HepG2 (cell line): ENCODE data around the gene RABIF. TPM values are rescaled to one million over a fixed set of nuclear protein-coding genes. Genes with fewer than 3 reads are reported as not detected.
A peak's percentile ranks its signal among the peaks of the same experiment; 100 is the strongest.

Experiments
- CEBPB ChIP-seq: IDR thresholded peaks from 2 replicates; pipeline ENCODE4 v1.6.1; 2011; ENCODE audit warnings: low read depth, low read length, improper control_type of control experiment, borderline replicate concordance
- CREB1 ChIP-seq, 2 experiments: fragments of 450-650 bp in 1 of 2; IDR thresholded peaks; 2 replicates each; pipeline ENCODE4 v1.6.1; 2016 to 2017; ENCODE audit warnings: control low read depth in 1 of 2, mild to moderate bottlenecking in 1 of 2, missing compliant biosample characterization in 1 of 2, missing genetic modification characterization in 1 of 2
- CREM ChIP-seq, 2 experiments: sonication (generic) in 1 of 2; formaldehyde crosslinking in 1 of 2; IDR thresholded peaks; 2 replicates each; pipeline versions ENCODE4 v1.4.0 to v1.6.1; 2016 to 2020; ENCODE audit warnings: antibody characterized with exemption in 1 of 2, mild to moderate bottlenecking in 1 of 2, missing genetic modification reagents in 1 of 2
- ERF ChIP-seq: IDR thresholded peaks from 2 replicates; pipeline ENCODE4 v1.6.1; 2018; ENCODE audit warnings: missing biosample characterization, missing genetic modification reagents
- HDAC2 ChIP-seq: sonication (generic); formaldehyde crosslinking; IDR thresholded peaks from 2 replicates; pipeline ENCODE4 v1.4.0; 2020; ENCODE audit warnings: missing genetic modification reagents
- HMGA1 ChIP-seq: sonication (generic); formaldehyde crosslinking; conservative IDR thresholded peaks from 2 replicates; pipeline ENCODE4 v1.4.0; 2020; ENCODE audit warnings: missing genetic modification reagents
- MLLT10 ChIP-seq: sonication (generic); formaldehyde crosslinking; IDR thresholded peaks from 2 replicates; pipeline ENCODE4 v1.4.0; 2020; ENCODE audit warnings: missing genetic modification reagents
- NFE2L1 ChIP-seq: sonication (generic); formaldehyde crosslinking; IDR thresholded peaks from 2 replicates; pipeline ENCODE4 v1.4.0; 2020; ENCODE audit warnings: missing genetic modification reagents, mild to moderate bottlenecking, borderline replicate concordance
- SAFB2 ChIP-seq: sonication (generic); formaldehyde crosslinking; IDR thresholded peaks from 2 replicates; pipeline ENCODE4 v1.5.1; 2020; ENCODE audit warnings: missing genetic modification reagents, low read depth, mild to moderate bottlenecking, borderline replicate concordance
- SAP130 ChIP-seq: IDR thresholded peaks from 2 replicates; pipeline ENCODE4 v1.6.1; 2016; ENCODE audit warnings: low read depth
- TEAD3 ChIP-seq: optimal IDR thresholded peaks from 2 replicates; pipeline ENCODE3; 2016; ENCODE audit warnings: borderline replicate concordance
- ZNF354B ChIP-seq: sonication (generic); formaldehyde crosslinking; IDR thresholded peaks from 2 replicates; pipeline ENCODE4 v1.8.0; 2022; ENCODE audit warnings: mild to moderate bottlenecking, missing genetic modification reagents
- ZNF841 ChIP-seq: sonication (generic); formaldehyde crosslinking; IDR thresholded peaks from 2 replicates; pipeline ENCODE4 v1.8.1; 2023; ENCODE audit warnings: missing genetic modification reagents, borderline replicate concordance
- polyA plus RNA-seq, 8 experiments: library from polyadenylated mRNA; depleted of rRNA in 3 of 8; stranded (reverse) in 7 of 8; unstranded in 1 of 8; fragments of >200 nt; fragmentation: Illumina TruSeq in 4 of 8; extraction: Trizol in 4 of 8; gene quantifications; 2 replicates each; pipeline versions ENCODE4 v1.2.1 to v1.2.3, GENCODE V29; 2011 to 2016; ENCODE audit warnings: low read depth in 4 of 8, missing spikeins in 1 of 8, mixed read lengths in 1 of 8; ENCODE audit not compliant: insufficient read depth in 1 of 8
- total RNA-seq, 5 experiments: library from RNA; depleted of rRNA; stranded (reverse); fragments of >200 nt; fragmentation: Illumina TruSeq; extraction: Trizol; gene quantifications; 2 replicates each; pipeline ENCODE4 v1.2.3, GENCODE V29; 2016; ENCODE audit warnings: low read depth in 1 of 5
- TF ChIP-seq, protein P1 (sequence below): sonication (generic); formaldehyde crosslinking; IDR thresholded peaks from 2 replicates; pipeline ENCODE4 v1.4.0; 2020; ENCODE audit warnings: missing genetic modification reagents, borderline replicate concordance
- TF ChIP-seq, protein P2 (sequence below): IDR thresholded peaks from 2 replicates; pipeline ENCODE4 v1.6.1; 2018; ENCODE audit warnings: missing genetic modification reagents, mild to moderate bottlenecking, missing compliant biosample characterization

The RABIF gene
- total and polyA plus RNA-seq, 2 of the 13 experiments (the other 11 are each of a cell fraction or from before 2014, with no cell fraction given): 7.6 to 8.3 TPM

DNA sequence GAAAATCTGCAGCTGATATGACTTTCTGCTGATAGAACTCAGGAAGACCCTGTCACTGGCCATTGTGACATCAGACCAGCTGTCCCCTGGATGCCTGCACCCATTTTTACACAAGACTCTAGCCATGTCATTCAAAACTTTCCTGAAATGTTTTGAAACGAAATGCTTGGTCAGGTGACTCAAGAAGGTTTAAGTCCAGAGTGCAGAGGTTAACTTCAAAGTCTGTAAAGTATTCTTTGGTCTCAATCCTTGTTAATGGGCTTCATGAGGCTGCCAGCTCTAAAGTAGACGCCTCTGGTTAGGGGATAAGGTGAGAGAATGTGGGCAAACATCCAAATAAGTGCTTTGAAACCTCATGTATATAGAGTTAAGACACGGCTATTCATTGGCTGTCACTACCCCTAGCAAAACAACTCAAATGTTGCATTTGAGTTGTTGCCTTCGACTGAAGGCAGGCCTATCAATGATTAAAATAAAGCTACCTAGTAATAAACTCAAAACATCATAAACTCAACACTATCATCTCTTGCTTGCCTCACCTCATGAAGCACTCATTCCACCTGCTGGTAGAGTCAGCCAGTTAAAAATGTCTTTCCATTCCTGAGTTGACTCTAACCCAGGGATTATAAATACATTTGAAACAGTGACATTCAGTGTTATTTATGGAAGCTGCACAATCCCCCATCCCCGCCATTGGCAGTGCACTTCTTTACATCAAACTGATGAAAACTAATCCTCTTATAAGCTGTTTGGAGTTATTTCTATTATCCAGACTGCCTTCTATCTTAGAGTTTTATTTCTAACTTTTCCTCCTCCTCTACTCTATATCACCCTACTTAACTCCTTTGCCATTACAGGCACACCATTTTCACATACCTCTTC is 26.0 kb downstream of the RABIF start (continued):
- TF ChIP-seq, protein P1, sequence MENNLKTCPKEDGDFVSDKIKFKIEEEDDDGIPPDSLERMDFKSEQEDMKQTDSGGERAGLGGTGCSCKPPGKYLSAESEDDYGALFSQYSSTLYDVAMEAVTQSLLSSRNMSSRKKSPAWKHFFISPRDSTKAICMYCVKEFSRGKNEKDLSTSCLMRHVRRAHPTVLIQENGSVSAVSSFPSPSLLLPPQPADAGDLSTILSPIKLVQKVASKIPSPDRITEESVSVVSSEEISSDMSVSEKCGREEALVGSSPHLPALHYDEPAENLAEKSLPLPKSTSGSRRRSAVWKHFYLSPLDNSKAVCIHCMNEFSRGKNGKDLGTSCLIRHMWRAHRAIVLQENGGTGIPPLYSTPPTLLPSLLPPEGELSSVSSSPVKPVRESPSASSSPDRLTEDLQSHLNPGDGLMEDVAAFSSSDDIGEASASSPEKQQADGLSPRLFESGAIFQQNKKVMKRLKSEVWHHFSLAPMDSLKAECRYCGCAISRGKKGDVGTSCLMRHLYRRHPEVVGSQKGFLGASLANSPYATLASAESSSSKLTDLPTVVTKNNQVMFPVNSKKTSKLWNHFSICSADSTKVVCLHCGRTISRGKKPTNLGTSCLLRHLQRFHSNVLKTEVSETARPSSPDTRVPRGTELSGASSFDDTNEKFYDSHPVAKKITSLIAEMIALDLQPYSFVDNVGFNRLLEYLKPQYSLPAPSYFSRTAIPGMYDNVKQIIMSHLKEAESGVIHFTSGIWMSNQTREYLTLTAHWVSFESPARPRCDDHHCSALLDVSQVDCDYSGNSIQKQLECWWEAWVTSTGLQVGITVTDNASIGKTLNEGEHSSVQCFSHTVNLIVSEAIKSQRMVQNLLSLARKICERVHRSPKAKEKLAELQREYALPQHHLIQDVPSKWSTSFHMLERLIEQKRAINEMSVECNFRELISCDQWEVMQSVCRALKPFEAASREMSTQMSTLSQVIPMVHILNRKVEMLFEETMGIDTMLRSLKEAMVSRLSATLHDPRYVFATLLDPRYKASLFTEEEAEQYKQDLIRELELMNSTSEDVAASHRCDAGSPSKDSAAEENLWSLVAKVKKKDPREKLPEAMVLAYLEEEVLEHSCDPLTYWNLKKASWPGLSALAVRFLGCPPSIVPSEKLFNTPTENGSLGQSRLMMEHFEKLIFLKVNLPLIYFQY: no peak
- TF ChIP-seq SAFB2 (CRISPR knock-in tag) (no peak), NFE2L1 (CRISPR knock-in tag) (no peak), CREM (IDR thresholded peaks at IDR 0.05) (0 out of 2 replicates have a peak, but pooled peaks have one; percentile 32), CREM (CRISPR knock-in tag; IDR thresholded peaks at IDR 0.05) (no peak), ZNF354B (CRISPR knock-in tag) (no peak), MLLT10 (CRISPR knock-in tag) (no peak), ZNF841 (CRISPR knock-in tag) (no peak), HDAC2 (CRISPR knock-in tag) (no peak), TEAD3 (CRISPR knock-in tag) (no peak), HMGA1 (CRISPR knock-in tag) (no peak), CREB1 (IDR thresholded peaks at IDR 0.05) (no peak), CREB1 (CRISPR knock-in tag; IDR thresholded peaks at IDR 0.05) (0 out of 2 replicates have a peak, but pooled peaks have one; percentile 39), ERF (CRISPR knock-in tag) (no peak), CEBPB (peak; percentile 50; the same call in 1 of the 2 replicates), SAP130 (CRISPR knock-in tag) (peak; percentile 73; the same call in 1 of the 2 replicates)
- TF ChIP-seq, protein P2, sequence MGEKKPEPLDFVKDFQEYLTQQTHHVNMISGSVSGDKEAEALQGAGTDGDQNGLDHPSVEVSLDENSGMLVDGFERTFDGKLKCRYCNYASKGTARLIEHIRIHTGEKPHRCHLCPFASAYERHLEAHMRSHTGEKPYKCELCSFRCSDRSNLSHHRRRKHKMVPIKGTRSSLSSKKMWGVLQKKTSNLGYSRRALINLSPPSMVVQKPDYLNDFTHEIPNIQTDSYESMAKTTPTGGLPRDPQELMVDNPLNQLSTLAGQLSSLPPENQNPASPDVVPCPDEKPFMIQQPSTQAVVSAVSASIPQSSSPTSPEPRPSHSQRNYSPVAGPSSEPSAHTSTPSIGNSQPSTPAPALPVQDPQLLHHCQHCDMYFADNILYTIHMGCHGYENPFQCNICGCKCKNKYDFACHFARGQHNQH (CRISPR knock-in tag): 0 out of 2 replicates have a peak, but pooled peaks have one; percentile 19
